Adipocyte (in vitro differentiated cells): Measurements from ENCODE around the gene EEF1AKMT2.

Experiments
- DNase-seq: peaks from one replicate; pipeline ENCODE4 v3.0.0-alpha.2; 2015; ENCODE audit warnings: low read depth
- H3K27me3 ChIP-seq: replicated peaks from 2 replicates; pipeline ENCODE4 v1.7.0; 2013; ENCODE audit warnings: mild to moderate bottlenecking, low read length, moderate library complexity; ENCODE audit not compliant: control insufficient read depth, insufficient read depth
- H3K36me3 ChIP-seq: 2 replicates; pipeline ENCODE4 v1.7.0; 2013; ENCODE audit warnings: low read length, mild to moderate bottlenecking, moderate library complexity; ENCODE audit not compliant: control insufficient read depth, insufficient read depth, severe bottlenecking
- H3K4me1 ChIP-seq: 2 replicates; pipeline ENCODE4 v1.7.0; 2013; ENCODE audit warnings: mild to moderate bottlenecking, low read length, moderate library complexity; ENCODE audit not compliant: control insufficient read depth, insufficient read depth
- H3K4me3 ChIP-seq: 2 replicates; pipeline ENCODE4 v1.7.0; 2013; ENCODE audit warnings: mild to moderate bottlenecking, low read length, moderate library complexity
- H3K9ac ChIP-seq: 2 replicates; pipeline ENCODE4 v1.7.0; 2013; ENCODE audit warnings: mild to moderate bottlenecking, low read length, moderate library complexity
- H3K9me3 ChIP-seq: 2 replicates; pipeline ENCODE4 v1.7.0; 2013; ENCODE audit warnings: mild to moderate bottlenecking, low read length, moderate library complexity; ENCODE audit not compliant: control insufficient read depth

Gene EEF1AKMT2

DNA sequence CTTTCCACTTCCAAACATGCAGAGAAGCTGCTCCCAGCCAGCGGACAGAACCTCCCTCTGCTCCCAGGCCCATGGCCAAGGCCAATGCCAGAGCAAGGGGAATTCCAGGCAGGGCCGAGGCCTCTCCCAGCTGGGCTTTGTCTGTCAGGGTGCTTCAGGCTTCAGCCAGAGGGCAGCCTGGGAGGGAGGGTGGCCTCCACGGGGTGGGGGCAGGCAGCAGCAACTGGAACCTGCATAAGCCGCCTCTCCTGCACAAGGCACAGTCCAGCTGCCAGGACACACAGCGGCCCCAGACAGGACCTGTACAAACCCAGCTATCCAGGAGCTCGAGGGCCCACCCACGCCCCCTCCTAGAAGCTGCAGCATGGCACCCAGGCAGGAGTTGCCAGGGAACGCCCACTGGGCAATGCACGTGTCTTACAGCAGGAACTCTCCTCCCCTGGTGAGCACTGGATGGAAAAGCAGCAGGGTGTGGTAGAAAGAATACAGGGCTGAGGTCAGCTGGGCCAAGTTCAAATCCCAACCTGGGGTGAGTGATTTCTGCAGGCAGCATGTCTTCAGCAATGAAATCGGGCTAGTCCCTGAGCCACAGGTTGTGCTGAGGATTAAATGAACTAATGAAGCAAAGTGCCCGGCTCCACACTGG is 55.1 kb downstream of the EEF1AKMT2 start:
- Histone ChIP-seq H3K4me3 (peak overlapping the region; percentile 65), H3K9me3 (no peaks in the 10 kb centered on the region), H3K4me1 (peaks cover 83% of the 10 kb centered on the region), H3K36me3 (no peaks in the 10 kb centered on the region), H3K9ac (peak overlapping the region; percentile 77), H3K27me3 (no peaks in the 10 kb centered on the region)
- peak; percentile 75 for DNase-seq

DNA sequence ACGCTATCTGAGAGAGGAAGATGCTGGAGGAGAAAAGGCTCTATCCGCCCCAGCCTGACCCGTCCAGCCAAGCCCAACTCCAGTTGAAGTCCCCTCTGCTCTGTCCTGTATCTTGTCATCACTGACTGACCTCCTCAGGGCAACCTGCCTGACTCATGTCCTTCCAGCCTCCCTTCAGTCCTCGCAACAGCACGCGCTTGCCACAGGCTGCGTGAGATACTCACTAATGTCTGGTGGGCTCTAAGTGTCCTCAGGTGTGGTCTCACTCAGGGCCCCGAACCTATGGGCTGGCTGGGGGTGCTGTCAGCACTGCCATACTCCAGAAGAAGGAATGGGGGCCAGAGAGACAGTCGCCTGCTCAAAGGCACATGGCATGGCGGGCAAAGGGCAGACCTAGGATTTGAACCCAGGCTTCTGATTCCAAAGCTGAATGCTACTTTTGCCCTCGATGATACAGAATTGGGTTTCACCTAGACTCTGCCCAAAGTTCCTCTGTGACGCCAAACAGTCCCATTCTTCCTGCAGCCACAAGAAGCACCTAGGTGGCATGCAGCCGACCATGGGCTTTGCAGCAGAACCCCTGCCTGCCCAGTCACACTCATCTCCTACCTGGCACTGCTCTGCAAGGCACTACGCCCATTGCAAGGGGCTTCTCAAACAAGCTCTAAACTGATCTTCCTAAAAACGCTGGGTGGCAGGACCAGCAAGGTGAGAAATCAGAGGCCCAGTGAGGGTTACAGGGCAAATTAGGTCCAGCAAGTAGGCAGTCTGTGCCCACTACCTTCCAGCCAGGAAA is 56.0 kb downstream of the EEF1AKMT2 start:
- DNase-seq: no peak
- Histone ChIP-seq H3K4me3 (peak overlapping the region; percentile 65), H3K36me3 (no peaks in the 10 kb centered on the region), H3K9me3 (no peaks in the 10 kb centered on the region), H3K9ac (peak overlapping the region; percentile 77), H3K4me1 (peaks cover 74% of the 10 kb centered on the region), H3K27me3 (no peaks in the 10 kb centered on the region)

DNA sequence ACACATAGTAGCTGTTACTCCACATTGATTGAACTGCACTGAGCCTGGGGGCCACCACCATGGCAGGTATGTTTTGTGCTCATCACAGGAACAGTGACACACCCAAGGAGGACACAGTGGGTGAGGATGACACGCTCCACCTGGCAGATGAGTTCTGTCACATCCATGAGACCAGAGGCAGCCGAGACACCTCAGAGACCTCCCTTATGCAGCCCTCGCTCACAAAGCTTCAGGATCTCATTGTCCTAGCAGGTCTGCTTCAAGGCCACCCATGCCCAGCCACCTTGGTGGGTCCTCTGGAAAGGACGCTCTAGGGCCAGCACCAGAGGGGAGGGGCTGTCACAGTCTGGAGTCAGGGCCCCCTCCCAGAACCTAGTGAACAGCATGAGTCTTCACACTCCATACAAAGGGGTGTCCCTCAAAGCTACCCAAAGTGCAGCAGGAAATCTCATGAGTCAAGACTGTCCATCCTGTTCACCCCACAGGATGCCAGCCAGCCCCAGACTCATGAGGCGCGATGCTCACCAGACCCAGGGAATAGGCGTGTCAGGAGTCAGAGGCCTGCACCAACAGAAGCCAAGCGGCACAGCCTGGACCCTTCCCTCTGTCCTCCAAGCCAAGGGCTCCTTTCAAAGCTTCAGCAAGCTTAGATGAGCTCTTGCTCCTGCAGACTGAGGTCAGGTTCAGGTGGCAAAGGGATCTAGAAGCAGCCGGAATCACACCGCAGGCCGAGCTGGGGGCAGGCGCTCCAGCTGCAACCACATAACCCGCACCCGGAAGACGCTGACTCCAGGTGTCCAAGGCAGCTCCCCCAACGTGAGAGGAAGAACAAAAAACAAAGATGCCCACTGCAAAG is 57.1 kb downstream of the EEF1AKMT2 start:
- no peak for DNase-seq
- Histone ChIP-seq H3K9ac (no peak overlapping the region), H3K9me3 (no peaks in the 10 kb centered on the region), H3K4me3 (no peak overlapping the region), H3K4me1 (peaks cover 67% of the 10 kb centered on the region), H3K27me3 (no peaks in the 10 kb centered on the region), H3K36me3 (no peaks in the 10 kb centered on the region)

DNA sequence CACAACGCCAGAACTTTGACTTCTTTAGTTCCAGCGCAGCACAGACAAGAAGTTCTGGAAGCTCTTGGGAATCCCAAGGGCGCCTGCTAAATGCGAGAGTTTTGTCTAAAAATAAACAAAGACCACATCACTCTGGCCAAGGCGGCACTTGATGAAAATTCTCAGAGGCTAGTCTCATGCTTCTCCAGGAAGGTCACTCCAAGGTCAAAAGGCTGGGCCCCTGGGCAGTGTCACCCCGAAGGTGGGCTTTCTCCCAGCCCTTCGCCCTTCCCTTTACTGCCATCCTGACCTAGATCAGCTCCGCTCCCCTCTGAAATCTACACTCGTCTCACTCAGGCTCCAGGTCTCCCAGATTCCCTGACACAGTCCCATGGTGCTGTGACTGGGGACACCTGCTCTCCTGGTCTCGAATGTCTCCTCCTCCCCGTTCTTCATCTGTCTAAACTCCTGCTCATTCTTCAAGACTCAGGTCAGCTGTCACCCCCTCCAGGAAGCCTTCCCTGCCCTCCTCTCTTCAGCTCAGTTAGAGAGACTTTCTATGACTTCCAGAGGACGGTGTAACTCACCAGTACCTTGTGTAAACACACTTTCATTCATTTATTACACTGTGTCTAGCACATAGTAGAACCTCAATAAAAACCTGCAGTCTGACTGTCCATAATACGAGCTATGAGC is 58.0 kb downstream of the EEF1AKMT2 start:
- Histone ChIP-seq H3K4me1 (peaks cover 67% of the 10 kb centered on the region), H3K4me3 (no peak overlapping the region), H3K9me3 (no peaks in the 10 kb centered on the region), H3K27me3 (no peaks in the 10 kb centered on the region), H3K9ac (peak overlapping the region; percentile 36), H3K36me3 (no peaks in the 10 kb centered on the region)
- DNase-seq: no peak

DNA sequence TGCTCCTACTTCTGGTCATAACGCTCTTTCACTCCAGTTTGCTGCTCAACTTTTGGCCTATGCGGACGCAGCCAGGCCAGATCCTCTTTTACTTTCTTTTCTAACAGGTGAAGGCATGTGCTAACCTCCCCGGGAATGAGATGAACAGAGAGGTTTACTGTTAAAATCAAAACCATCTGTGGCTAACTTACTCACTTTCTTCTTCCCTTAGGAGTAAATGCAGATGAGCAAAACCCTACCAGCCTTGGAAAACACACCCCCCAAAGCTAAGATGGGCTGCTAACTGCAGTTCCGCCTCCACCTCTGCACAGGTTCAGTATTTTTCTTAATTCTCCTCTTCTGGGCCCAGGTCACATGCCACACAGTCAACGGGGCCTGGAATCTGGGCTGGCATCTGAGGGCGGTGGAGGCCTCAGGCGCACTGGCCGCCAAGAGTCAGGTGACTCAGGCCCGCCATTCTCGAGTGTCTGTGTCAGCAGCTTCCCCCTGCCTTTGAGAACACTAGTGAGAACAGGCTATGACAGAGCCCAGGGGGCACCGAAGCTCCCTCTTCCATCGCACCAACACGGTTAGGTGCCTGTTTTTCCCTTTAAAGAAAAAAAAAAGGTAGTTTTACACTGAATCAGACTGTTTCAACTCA is 58.6 kb downstream of the EEF1AKMT2 start:
- Histone ChIP-seq H3K4me3 (no peak overlapping the region), H3K9ac (peak overlapping the region; percentile 36), H3K4me1 (peaks cover 68% of the 10 kb centered on the region), H3K36me3 (no peaks in the 10 kb centered on the region), H3K27me3 (no peaks in the 10 kb centered on the region), H3K9me3 (no peaks in the 10 kb centered on the region)
- DNase-seq: no peak

DNA sequence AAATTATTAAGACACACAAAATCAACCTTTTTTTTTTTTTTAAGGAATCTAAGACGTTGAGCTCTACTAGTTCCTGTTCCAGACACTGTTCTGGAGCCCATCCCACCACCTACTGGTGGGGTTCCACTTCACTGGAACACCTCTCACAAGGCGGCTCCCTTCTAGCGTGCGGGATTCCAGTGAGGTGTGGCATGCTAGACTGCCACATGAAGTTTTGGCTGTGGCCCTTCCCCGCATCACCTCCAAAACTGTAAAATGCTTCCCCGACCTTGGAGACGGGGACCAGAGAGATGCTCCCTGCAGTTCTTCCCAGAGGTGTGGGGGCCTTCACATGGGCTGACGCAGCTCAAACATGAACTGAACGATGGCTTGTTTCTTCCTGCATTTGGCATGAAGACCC is 60.1 kb downstream of the EEF1AKMT2 start:
- H3K36me3 ChIP-seq: no peaks in the 10 kb centered on the region
- peaks cover 60% of the 10 kb centered on the region for H3K4me1 ChIP-seq
- H3K9me3 ChIP-seq: no peaks in the 10 kb centered on the region
- DNase-seq: no peak
- no peaks in the 10 kb centered on the region for H3K27me3 ChIP-seq
- H3K9ac ChIP-seq: no peak overlapping the region
- H3K4me3 ChIP-seq: no peak overlapping the region

DNA sequence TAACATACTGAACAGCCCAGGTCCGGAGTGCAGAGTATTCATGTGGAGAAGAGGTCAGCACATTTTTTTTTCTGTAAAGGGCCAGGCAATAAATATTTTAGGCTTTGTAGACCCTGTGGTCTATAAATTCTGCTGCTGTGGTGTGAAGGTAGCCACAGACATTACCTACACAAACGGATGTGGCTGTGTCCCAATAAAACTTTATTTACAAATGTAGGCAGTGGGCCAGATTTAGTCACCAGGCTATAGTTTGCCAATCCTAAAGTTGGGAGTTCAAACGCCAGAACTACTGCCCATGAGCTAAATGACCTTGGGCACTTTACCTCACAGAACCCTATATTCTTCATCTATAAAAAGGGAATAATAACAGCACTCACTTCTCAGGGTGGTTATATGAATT is 60.9 kb downstream of the EEF1AKMT2 start:
- Histone ChIP-seq H3K9ac (no peak overlapping the region), H3K27me3 (no peaks in the 10 kb centered on the region), H3K4me3 (no peak overlapping the region), H3K36me3 (no peaks in the 10 kb centered on the region), H3K9me3 (no peaks in the 10 kb centered on the region), H3K4me1 (peaks cover 52% of the 10 kb centered on the region)
- DNase-seq: no peak

DNA sequence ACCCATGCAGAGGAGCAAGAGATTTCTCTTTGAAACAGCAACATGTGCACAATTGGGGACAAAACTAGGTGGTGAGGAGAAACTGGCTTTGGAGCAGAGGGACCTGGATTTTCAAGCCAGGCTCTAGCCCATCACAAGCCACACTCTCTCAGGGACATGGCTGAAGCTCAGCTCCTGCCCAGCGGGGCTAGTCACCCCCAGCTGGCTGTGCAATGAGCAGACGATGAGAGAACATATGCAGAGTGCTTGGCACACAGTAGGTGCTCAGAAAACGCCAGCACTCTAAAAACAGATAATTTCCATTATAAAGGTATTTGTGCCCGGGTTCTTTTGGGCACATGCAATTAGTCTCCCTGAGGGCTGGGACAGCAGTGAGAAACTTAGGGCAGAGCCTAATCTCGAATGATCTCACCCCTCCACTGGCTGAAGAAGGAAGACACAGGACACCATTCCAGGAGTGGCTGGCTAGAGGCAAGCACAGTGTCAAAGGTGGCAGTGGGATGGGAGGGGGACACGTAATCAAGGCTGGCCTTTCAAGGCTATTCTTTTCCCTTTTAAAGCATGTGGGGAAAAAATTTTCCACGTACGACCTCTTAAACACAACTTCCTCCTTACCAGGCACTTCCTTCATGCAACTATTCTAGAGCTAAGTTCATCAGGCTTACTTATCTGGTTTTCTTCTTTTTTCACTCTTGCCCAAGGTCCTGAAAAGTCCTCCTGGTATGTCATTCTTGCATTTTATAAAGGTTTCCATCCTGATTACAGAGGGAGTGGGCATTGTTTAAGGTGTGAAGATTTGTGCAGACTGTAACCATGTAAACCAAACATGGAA is 62.6 kb downstream of the EEF1AKMT2 start:
- no peaks in the 10 kb centered on the region for H3K36me3 ChIP-seq
- no peak for DNase-seq

DNA sequence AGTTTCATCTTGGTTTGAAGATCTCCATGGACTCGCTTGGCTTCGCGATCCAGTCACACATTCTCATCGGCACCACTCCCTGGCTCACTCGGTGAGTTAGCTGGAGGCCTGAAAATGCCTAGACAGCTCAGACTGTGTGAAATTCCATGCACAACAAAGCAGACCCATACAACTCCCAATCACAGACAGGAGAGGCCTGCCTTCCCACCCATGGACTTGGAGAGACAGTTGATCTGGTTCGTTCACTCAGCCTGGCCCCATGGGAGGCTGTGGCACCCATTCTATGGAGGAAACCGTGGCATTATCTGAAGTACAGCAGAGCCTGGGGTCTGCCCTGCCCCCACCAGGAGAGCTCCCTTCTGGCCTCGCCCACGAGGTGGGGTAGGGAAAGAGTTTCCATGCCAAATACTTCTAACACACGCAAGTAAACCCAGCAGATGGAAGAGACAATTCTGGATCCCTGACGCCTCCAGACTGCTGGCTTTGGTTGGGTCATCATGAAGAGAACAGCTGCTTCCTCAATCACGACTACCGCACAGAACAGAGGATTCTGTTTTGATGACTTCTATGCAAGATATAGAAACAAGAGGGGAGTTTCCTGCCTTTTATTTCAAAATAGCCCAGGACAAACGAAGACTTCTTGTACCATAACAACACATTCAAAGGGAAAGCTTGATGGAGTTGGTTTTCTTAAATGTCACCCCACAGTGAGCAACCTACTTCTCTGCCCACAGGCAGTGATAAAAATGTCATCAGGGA is 63.4 kb downstream of the EEF1AKMT2 start:
- H3K36me3 ChIP-seq: no peaks in the 10 kb centered on the region
- H3K9me3 ChIP-seq: no peaks in the 10 kb centered on the region
- H3K4me1 ChIP-seq: peaks cover 48% of the 10 kb centered on the region
- no peak for DNase-seq
- H3K9ac ChIP-seq: no peak overlapping the region
- no peaks in the 10 kb centered on the region for H3K27me3 ChIP-seq
- peak overlapping the region; percentile 0 for H3K4me3 ChIP-seq

More for the DNA sequence above, 62.6 kb downstream of the EEF1AKMT2 start:
- peak overlapping the region; percentile 0 for H3K4me3 ChIP-seq
- no peak overlapping the region for H3K9ac ChIP-seq
- no peaks in the 10 kb centered on the region for H3K27me3 ChIP-seq
- peaks cover 48% of the 10 kb centered on the region for H3K4me1 ChIP-seq
- H3K9me3 ChIP-seq: no peaks in the 10 kb centered on the region
